ENCODE measurements around the gene SORBS2. TPM values are rescaled to one million over a fixed set of nuclear protein-coding genes. Genes with fewer than 3 reads are reported as not detected.

SORBS2 gene
- total RNA-seq, 4 donors from 2014 or later, result 17.4 to 40.8 (median 21.9) TPM

DNA sequence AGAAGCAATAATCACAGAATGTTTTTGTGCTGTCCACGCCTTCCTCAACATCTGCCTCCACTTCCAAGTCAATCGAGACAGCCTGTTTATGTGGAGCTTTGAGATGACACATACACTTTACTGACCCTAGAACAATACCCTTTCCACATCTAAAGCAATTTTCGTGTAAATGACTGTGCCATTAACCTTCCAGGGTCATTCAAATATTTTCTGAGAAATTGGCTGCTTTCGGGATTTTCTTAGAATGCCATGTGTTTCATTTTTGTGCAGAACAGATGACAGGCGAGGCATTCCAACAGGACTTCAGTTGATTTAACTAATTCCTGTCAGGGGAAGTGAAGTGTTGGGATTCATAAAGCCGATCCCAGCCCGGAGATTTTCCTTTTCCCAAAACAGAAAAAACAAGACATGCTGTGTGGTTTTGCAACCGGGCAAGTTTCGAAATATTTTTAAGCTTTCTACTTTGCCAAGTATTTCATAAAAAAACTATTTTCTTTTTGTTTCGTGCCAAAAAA lies 73.9 kb downstream of the SORBS2 start:
- H3K4me3 ChIP-seq, result no peak overlapping the region
- H3K27ac ChIP-seq, result peak overlapping the region; percentile 66
- no peak for DNase-seq (ENCODE audit: low spot score in 2 of 2)
- TF ChIP-seq POLR2AphosphoS5 (IDR thresholded peaks at IDR 0.05) (no peak), POLR2A (IDR thresholded peaks at IDR 0.05) (no peak), EP300 (IDR thresholded peaks at IDR 0.05) (no peak)
- TF ChIP-seq, protein P1, sequence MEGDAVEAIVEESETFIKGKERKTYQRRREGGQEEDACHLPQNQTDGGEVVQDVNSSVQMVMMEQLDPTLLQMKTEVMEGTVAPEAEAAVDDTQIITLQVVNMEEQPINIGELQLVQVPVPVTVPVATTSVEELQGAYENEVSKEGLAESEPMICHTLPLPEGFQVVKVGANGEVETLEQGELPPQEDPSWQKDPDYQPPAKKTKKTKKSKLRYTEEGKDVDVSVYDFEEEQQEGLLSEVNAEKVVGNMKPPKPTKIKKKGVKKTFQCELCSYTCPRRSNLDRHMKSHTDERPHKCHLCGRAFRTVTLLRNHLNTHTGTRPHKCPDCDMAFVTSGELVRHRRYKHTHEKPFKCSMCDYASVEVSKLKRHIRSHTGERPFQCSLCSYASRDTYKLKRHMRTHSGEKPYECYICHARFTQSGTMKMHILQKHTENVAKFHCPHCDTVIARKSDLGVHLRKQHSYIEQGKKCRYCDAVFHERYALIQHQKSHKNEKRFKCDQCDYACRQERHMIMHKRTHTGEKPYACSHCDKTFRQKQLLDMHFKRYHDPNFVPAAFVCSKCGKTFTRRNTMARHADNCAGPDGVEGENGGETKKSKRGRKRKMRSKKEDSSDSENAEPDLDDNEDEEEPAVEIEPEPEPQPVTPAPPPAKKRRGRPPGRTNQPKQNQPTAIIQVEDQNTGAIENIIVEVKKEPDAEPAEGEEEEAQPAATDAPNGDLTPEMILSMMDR (IDR thresholded peaks at IDR 0.05), result no peak
- no peaks in the 10 kb centered on the region for H3K9me3 ChIP-seq
- H3K4me1 ChIP-seq, result peaks cover 19% of the 10 kb centered on the region
- 19% methylated on average over 10 of the region's 10 CpGs for WGBS
- H3K27me3 ChIP-seq, result no peaks in the 10 kb centered on the region
- H3K36me3 ChIP-seq, result no peaks in the 10 kb centered on the region

DNA sequence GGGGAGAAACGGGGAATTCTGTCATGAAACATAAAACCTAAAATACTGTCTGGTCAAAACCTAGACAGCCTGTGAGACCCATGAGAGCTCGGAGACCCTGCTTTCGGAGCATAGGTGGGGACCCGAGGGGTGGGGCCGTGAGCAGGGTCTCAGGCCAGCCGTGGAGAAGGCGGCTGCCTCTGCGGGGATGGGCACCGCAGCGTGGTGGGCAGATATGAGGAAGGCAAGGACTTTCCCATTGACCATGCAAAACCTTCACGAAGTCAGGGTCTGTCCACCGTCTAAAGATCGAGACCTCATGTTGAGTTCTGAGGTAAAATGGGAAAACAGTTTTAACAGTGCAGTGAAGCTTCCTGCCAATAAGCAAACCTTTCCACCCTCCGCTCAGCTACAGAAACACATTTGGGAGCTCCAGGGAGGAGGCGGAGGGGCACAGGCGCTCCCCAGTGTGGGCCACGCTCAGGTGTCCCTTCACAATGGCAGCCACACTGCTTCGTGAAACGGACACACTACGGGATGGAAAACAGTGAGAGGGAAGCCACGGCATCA lies 74.4 kb downstream of the SORBS2 start:
- H3K36me3 ChIP-seq, result no peaks in the 10 kb centered on the region
- TF ChIP-seq EP300 (IDR thresholded peaks at IDR 0.05) (no peak), POLR2A (IDR thresholded peaks at IDR 0.05) (no peak), POLR2AphosphoS5 (IDR thresholded peaks at IDR 0.05) (no peak)
- TF ChIP-seq, protein P1 (IDR thresholded peaks at IDR 0.05), result no peak
- no peak for DNase-seq (ENCODE audit: low spot score in 2 of 2)
- no peak overlapping the region for H3K4me3 ChIP-seq
- H3K27me3 ChIP-seq, result no peaks in the 10 kb centered on the region
- no peaks in the 10 kb centered on the region for H3K9me3 ChIP-seq
- peaks cover 19% of the 10 kb centered on the region for H3K4me1 ChIP-seq
- peak overlapping the region; percentile 66 for H3K27ac ChIP-seq
- WGBS, result 81% methylated on average over 21 of the region's 21 CpGs

DNA sequence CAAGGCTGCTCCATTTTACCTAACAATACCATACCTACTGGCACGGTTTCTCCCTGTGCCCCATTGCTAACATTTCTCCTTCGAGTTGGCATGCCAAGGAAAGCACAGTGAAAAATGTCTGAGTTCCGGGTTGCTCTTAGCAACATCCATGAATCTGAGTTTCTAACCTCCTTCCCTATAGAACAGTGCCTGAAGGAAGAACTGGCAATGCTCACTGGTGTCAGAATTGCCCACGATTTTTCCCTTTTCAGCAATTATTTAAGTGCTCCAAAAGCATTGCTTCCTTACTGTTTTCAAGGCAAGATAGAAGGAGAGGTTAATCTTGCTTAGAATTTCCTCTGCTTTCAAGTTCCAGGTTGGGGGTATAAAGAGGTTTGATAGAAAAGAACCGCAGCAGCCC lies 75.1 kb downstream of the SORBS2 start:
- WGBS, result 79% methylated on average over 5 of the region's 5 CpGs
- no peaks in the 10 kb centered on the region for H3K27me3 ChIP-seq
- H3K4me1 ChIP-seq, result peaks cover 19% of the 10 kb centered on the region
- H3K36me3 ChIP-seq, result no peaks in the 10 kb centered on the region
- no peak overlapping the region for H3K27ac ChIP-seq
- no peaks in the 10 kb centered on the region for H3K9me3 ChIP-seq
- H3K4me3 ChIP-seq, result no peak overlapping the region
- TF ChIP-seq, protein P1 (IDR thresholded peaks at IDR 0.05), result no peak
- TF ChIP-seq POLR2A (IDR thresholded peaks at IDR 0.05) (no peak), POLR2AphosphoS5 (IDR thresholded peaks at IDR 0.05) (no peak), EP300 (IDR thresholded peaks at IDR 0.05) (no peak)
- no peak for DNase-seq (ENCODE audit: low spot score in 2 of 2)

DNA sequence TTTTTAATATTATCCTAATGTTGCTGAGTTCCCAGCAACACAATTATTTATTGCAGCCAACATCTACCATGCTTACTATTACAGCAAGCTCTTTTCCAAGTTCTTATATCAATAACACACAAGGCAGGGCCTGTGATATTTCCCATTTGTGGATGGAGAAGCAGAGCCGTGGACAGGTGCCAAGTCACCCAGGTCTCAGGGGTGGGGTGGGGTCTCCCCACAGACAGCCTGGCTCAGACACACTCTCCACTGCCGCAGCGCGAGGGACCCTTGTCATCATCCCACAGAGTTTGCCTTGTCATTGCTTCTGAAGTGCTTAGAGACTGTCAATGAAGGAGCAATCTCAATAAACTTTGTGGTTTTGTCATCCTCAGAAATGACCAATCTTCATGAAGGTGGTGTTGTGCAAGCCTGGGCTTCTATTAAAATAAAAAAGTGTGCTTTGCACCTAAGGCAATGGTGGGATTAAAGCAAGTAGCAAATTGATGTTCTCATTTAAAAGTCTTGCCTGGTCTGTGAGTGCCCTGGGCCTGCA lies 76.1 kb downstream of the SORBS2 start:
- no peak overlapping the region for H3K4me3 ChIP-seq
- no peaks in the 10 kb centered on the region for H3K36me3 ChIP-seq
- no peak overlapping the region for H3K27ac ChIP-seq
- H3K4me1 ChIP-seq, result peaks cover 24% of the 10 kb centered on the region
- DNase-seq (ENCODE audit: low spot score in 2 of 2), result no peak
- TF ChIP-seq, protein P1 (IDR thresholded peaks at IDR 0.05), result no peak
- TF ChIP-seq POLR2A (IDR thresholded peaks at IDR 0.05) (no peak), EP300 (IDR thresholded peaks at IDR 0.05) (no peak), POLR2AphosphoS5 (IDR thresholded peaks at IDR 0.05) (no peak)
- no peaks in the 10 kb centered on the region for H3K27me3 ChIP-seq
- WGBS, result 82% methylated on average over 4 of the region's 4 CpGs
- no peaks in the 10 kb centered on the region for H3K9me3 ChIP-seq

DNA sequence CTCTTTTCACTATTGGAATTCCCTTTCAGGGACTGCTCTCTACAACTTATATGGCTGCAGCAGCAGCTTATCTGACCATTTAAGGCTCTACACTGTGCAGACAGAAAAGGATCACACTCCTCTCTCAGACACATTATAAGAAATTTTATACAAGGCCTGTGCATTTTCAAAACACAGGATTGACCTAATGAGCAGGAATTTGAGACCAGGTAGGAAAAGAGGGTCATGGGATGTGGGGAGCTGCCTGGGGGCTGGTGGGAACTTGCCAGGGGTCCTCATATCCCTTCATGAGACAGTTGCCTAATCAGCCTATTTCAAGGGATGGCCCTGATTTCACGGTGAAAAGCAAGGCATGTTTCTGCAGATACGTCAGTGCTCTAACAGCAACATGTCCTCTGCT lies 77.1 kb downstream of the SORBS2 start:
- Histone ChIP-seq H3K4me3 (no peak overlapping the region), H3K36me3 (no peaks in the 10 kb centered on the region), H3K4me1 (peaks cover 33% of the 10 kb centered on the region), H3K9me3 (no peaks in the 10 kb centered on the region), H3K27ac (no peak overlapping the region), H3K27me3 (no peaks in the 10 kb centered on the region)
- WGBS, result 75% methylated on average over 2 of the region's 2 CpGs
- TF ChIP-seq POLR2A (IDR thresholded peaks at IDR 0.05) (no peak), EP300 (IDR thresholded peaks at IDR 0.05) (no peak), POLR2AphosphoS5 (IDR thresholded peaks at IDR 0.05) (no peak)
- TF ChIP-seq, protein P1 (IDR thresholded peaks at IDR 0.05), result no peak
- no peak for DNase-seq (ENCODE audit: low spot score in 2 of 2)

All from suprapubic skin (tissue), 4 donors.